CD4-positive, alpha-beta T cell treated with Interleukin-10 for 1 hour (primary cell): Measurements from ENCODE around the gene RORC.

ENCODE experiments used
- DNase-seq: peaks from one replicate; pipeline ENCODE4 v3.0.0-alpha.2; 2020

Gene RORC

DNA sequence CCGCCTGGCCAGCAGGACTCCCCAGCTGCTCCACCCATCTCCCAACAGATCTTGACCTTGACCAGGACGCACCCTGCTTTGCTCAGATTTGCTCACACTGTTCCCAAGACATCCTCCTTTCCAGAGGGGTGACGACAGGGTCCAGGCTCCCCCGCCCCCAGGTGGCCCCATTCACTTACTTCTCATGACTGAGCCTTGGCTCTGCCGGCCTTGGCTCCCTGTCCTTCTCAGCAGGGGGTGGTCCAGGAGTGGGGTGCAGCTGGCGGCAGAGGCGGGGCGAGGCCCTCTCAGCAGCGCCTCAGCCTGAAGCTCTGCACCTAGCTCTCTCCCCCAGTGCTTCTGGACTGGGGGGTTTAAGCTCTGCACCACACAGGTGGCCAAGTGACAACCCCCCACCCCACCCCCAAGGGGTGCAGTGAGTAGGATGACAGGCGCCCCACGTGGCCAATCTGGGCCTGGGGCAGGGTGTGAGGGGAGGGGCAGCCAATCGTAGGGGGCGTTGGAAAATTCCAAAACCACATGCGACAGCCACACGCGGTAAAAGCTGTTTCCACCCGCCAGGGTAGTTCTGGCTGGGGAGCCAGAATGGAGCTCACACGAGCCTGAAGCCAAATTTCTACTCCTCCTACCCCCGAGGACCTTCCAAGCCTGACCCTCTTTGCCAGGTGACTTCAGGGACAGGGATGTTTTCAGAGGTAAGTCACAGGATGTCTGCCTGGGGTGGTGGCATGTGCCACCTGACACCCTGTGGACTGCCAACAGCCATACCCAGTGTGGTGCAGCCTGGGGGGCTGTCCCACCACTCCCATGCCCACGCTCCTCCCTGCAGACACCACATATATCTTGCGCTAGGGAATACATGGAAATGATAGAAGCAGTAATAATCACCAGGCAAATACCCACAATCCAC is 5.6 kb downstream of the RORC start:
- peak; percentile 42 for DNase-seq

DNA sequence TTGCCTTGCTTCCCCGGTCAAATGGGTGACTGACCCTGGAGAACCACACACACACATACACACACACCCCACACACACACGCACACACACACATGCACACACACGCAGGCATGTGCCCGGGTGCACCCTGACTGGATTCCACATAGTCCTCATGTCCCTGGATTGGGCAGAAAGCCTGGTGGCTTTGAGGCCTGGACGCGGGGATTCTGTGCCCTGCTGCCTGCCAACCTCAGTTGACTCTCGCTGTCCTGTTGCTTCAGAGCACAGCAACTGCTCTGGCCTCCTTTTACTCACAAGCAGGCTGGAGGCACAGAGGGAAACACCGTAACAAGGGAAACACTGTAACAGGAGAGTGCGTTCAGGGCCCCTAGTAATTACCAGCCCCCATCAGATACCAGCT is 6.4 kb downstream of the RORC start:
- DNase-seq = no peak

DNA sequence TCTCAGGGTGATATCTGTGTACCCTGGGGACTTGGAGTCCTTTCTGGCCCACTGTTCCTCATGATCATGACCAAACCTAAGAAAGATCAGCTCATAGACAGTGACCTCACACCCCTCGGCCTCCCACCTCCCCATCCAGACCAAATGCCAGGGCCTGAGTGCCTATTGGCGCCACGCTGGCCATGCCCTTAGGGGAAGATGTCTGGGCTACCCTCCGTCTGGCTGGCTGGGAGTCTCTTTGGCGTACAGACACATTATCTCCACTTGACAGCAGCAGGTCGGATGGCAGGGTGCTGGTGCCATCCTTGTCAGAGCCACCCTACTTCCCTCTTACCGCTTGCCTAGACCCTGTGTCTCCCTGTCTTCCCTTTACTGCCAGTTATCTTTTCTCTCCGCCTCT is 8.4 kb downstream of the RORC start:
- no peak for DNase-seq

DNA sequence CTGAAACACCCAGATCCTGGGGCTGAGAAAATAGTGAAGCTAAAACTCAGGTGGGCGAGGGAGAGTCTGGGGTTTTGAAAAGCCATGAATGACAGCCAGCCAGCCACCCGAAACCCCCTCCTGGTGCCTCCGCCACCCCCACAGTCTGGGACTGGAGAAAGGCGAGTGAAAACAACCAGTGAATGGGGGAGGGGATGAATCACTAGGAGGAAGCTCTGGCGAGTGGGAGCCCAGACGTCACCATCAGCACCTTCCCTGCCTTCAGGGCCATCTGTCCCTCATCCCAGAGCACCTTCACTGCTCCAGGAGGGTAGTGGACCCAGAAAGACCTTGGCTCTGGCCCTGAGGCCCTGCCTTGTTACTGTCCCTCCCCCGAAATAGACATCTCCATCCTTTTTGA is 9.2 kb downstream of the RORC start:
- DNase-seq = no peak

DNA sequence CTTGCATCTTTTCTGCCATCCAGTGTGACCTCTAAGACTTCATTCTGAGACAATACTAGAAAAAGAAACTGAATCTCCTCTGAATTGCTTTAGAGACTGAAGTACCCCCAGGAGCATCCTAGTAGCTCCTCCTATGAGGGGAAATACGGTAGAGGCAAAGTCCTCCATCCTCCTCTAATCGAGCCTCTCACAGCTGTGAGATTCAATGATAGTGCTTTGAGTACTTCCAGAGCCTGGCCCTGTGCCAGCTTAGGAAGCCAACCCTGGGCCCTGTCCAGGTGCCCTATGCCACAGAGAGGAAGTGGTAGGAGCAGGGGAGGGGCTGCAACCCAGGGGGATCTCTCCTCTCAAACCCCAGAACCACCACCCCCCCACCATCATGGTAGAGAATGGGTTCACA is 10.7 kb downstream of the RORC start:
- peak; percentile 39 for DNase-seq

DNA sequence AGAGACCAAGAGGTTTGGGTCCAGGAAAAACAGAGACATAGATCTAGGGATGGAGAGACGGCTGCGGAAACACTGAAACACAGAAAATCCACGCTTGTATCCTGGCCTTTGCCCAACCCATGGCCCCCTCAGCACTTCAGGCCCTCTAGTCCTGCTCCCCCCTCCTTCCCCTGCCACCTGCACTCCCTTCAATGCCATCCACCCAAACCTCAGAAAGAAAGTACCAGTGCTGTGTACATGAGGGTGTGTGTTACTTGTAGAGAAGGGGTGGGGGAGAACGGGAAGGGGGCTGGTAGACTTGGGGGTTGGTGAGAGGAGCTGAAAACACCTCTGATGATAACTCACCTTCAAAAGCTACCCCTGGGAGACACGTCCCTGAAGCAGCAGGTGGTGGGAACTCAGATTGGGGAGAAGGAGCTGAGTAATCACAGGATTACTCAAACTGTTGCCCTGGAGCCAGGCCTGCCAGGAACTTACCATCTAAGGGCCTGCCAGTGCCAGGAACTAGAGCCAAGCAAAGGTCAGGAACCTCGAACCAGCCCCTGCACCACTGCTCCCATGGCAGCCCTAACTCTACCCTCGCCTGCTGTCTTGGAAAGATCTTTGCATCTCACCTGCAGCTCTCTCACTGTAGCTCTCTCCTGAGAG is 11.5 kb downstream of the RORC start:
- no peak for DNase-seq

DNA sequence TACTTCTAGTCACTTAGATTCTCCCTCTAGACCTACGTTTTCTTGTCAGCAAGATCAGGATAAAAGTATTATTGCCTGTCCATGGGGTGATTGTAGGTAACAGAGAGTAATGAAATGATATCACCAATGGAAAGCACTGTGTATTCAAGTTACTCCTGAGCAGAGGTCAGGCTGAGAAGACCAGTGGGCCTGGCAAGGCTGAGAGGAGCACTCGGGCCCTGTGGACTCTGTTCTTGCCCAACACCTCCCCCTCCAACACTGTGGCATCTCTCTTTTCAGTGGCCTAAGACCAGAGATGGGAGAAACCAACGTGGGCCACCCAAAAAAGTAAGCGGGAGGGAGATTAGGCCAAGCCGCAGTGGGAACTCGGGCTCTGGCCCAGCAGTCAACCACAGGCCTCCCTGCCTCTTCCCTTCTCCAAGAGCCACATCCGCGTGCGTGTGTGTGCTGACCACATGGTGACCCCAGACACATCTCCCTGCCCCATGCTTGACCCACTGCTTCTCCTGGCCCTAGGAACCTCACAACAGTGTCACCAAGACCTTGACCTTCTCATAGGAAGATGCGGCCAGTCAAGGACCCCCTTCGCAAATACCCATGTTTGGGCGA is 12.3 kb downstream of the RORC start:
- no peak for DNase-seq

DNA sequence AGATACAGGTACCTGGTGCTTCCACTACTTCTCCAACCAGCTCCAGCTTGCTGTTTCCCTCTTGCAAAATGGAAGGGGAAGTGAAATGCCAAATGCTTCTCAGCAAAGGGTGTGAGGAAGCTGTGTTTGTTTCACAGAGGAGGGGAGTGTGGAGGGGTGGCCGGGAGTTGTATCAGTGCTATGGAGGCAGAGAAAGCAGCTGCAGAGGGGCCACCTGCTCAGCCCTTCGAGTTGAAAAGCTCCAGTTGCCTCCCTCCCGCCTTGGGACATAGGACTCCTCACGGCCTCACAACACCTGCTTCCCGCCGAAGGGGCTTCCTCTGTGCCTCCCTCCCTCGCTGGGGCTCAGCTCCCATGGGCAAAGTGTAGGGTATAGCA is 14.3 kb downstream of the RORC start:
- no peak for DNase-seq

DNA sequence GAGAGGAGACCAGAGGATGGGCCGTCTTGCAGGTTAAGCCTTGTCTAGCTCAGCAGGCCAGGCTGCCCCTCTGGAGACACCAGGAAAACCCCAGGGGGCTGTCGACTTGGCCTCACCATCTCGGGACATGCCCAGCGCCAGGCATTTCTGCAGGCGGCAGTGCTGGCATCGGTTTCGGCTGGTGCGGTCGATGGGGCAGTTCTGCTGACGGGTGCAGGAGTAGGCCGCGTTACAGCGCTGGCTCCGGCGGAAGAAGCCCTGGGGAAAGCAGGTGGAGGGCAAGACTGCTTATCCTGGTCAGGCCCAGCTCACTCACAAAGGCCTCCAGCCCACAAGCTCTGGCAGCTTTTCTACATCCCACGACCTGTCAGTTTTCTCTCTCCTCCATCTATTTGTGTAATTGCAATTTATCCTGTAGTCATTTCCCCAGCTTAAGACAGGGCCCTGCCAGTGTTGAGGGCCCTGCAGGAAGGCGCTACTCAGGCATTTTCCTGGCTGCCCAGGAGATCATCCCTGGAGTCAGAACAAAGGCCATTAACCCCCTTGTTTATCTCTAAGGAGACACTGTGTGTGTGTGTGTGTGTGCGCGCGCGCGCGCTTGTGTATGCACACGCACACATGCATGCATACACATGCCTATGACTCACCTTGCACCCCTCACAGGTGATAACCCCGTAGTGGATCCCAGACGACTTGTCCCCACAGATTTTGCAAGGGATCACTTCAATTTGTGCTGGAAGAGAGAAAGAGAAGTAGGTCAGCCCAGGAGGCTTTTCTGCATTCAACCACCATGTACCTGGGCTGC is 14.9 kb downstream of the RORC start:
- no peak for DNase-seq

DNA sequence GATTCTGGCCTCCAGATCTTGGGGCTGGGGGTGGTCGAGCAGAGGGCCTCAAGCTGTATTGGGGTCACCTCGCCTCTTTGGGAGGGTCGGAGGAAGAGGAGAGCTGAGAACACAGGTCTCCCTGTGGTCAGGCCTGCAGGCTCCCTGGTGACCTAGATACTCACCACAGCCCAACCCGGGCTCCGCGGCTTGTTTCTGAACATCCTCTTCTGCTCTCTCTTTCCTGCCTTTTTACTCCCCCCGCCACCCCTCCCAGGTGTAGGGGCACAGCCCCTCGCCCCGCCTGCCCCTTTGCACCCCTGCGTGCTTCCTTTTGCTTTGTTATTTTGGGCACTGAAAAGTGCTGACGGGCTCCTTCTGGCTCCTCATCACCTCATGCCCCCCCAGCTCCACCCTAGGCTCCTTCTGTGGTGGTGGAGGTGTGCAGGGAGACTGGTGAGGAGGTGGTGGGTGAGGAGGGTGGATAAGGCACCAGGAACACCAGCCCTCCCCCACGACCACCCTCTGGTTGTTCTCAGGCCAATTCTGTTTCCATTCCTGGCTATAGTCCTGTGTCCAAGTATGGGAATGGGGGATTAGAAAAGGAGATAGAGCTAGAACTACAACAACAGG is 15.8 kb downstream of the RORC start:
- DNase-seq = peak; percentile 63

DNA sequence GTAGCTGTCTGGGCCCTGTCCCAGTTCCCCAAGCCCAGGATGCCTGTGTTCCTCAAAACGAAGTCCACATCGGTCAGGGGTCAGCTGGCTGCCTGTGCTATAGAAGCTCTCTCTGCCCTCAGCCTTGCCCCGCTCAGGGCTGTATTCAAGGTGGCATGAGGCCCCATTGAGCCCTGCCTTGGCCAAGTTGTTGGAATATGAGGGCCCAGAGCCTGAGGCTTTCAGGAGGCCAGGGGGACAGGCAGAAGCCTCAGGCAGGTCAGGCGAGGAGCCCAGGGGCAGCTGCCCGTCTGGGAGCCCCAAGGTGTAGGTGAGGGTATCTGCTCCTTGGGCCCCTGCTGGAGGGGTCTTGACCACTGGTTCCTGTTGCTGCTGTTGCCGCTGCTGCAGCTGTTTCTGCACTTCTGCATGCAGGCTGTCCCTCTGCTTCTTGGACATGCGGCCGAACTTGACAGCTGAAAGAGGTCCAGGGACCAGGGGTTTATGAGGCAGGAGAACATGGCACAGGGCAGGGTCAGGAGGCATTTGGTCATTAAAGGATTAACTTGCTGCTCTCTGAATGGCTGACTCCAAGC is 16.5 kb downstream of the RORC start:
- no peak for DNase-seq

DNA sequence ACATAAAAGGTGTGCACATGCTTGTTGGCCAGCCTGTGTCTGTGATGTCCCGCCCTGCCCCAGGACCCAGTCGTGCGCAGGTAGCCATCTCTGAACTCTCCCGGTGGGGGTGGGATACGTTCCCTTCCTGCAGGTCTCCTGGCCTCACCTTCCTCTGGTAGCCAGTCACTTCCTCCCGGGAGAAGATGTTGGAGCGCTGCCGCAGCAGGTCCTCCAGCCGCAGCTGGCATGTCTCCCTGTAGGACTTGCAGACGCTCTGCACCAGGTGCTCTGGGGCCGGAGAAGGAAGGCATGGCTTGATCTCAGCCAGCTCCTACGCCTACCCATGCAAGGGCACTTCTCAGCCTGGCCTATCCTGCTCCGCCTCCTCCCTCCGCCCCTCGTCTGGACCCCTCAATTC is 17.2 kb downstream of the RORC start:
- no peak for DNase-seq

DNA sequence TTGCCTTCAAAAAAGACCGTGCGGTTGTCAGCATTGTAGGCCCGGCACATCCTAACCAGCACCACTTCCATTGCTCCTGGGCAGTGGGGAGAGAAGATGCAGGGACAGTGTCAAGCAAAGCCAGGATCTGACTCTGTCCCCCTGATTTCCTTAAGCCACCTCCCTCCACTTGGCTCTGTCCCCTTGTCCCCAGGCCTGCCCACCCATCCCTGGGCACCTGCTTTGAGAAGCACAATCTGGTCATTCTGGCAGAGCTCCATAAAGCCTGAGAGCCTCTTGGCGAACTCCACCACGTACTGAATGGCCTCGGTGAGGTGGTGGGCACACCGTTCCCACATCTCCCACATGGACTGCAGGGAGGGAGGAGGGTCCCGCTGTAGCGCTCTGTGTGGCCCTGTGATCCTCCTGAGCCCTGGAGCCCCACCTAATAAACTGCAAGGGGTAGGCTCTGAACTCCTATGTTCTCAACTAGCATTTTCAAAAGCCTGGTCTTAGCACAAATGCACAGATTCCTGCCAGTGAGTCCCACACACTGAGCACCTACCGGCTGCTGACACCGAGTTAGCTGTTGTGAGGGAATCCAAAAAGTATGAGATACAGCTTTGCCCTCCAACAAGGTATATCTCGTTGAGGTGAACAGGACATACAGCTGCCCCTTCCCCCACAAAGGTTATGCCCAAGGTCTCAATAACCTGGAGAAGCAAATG is 18.2 kb downstream of the RORC start:
- no peak for DNase-seq

DNA sequence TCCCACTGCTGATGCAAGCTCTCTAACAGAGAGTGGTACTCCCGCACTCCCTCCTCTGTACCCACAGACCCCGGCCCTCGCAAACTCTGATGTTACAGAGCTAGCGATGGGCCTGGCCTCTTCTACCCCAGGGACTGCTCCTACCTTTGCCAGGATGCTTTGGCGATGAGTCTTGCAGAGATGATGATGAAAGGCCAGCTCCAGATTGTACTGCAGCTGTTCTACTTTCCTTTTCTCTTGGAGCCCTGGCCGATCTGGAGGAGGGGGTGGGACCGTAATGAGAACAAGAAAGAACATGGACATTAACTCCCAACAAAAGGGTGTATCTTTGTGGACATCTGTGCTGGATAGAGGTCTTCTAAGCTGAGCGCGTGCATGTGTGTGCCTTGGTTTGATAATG is 20.4 kb downstream of the RORC start:
- no peak for DNase-seq

DNA sequence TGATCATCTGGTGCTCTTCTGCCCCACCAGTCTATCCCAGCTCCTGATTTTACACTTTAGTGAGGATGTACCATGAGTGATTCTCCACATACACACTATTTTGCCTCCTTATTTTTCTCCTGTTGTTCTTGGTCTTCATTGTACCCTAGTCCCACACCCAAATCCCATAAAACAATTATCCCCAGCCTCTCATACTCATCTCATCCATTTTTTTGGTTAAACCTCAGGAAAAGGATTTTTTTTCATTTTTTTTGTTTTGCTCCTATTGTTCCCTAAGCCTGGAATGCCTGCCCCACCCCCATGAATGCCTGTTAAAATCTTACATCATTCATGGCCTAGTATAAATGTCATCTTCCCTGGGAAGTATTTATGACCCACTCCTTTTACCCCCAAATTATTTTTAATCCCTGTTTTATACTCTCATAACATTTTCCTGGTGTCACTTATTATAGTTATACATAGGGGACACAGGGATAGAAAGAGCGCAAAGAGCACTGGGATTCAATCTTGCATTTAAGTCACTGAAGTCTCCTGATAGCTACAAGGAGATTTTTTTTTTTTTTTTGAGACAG is 21.5 kb downstream of the RORC start:
- no peak for DNase-seq

DNA sequence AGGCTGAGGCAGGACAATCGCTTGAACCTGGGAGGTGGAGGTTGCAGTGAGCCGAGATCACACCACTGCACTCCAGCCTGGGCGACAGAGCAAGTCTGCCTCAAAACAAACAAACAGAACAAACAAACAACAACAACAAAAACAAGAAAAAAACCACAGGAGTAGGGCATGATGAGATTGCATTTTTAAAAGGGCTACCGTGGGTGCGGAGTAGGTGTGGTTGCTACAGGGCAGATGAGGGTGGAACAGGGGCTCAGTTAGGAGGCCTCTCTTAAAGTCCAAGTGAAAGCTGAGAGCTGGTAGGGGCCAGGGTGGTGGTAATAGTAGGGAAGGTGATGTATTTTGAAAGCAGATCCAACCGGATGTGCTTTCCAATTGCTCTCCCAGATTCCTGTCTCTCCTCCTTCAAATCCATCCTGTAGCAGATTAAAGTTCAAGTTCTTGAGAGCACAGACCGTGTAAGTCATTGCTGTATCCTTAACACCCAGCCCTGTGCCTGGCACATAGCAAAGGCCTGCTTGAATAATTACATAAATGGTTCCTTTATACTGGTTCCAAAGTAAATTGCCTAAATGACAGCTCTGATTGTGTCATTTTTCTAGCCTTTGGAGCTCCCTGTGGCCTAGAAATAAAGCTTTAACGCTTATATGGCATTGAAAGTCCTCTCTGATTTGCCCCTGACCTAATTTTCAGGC is 22.2 kb downstream of the RORC start:
- DNase-seq = no peak

DNA sequence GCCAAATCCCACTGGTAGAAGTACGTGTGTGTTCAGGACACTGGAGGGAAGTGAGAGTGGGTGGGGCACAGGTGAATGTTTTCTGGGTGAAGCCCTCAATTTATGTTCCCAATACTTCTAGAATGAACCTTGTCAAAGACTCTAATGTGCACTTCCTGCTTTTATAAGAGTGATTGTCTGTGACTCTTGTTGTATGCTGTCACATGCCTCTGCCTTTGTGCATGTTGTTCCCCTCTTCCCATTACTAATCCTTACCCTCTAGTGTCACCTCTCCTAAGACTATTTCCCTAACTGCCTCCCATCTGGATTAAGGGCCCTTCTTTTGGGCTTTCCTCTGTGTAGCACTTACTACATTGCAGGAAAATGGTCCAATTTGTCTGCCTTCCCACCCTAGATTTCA is 23.8 kb downstream of the RORC start:
- DNase-seq = no peak

DNA sequence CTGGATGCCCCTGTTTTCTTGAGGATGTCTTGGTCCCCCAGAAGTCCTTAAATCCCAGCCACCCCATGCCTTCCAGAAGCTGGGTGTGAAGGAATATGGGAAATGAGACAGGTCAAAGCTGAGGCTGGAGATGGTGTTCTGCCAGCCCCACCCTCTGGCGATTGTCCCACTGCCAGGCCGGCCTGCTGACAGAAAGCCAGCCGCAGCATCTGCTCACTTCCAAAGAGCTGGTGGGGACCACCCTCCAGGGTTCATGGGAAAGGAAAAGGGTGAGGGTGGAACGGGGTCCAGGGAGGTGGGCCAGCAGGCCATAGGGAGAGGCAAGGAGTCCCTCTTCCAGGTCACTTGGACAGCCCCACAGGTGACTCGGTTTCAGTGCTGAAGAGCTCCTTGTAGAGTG is 24.5 kb downstream of the RORC start:
- DNase-seq = no peak

DNA sequence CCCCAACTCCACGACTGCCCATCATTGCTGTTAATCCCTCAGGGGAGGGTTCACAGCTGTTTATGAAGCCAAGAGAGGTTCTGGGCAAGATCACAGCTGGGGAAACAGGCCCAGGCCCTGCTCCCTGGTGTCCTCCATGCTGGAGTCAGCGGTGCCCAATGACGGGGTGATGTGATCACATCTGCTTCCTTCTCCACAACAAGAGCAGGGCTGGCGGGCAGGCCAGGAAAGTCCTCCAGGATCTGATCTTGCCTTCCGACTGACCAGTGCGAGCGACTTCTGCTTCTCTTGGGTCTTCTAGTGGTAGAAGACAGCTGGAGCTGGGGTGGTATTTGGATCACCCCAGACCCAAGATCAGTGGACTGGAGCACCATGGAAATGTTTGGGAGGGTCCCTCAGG is 25.4 kb downstream of the RORC start:
- no peak for DNase-seq

DNA sequence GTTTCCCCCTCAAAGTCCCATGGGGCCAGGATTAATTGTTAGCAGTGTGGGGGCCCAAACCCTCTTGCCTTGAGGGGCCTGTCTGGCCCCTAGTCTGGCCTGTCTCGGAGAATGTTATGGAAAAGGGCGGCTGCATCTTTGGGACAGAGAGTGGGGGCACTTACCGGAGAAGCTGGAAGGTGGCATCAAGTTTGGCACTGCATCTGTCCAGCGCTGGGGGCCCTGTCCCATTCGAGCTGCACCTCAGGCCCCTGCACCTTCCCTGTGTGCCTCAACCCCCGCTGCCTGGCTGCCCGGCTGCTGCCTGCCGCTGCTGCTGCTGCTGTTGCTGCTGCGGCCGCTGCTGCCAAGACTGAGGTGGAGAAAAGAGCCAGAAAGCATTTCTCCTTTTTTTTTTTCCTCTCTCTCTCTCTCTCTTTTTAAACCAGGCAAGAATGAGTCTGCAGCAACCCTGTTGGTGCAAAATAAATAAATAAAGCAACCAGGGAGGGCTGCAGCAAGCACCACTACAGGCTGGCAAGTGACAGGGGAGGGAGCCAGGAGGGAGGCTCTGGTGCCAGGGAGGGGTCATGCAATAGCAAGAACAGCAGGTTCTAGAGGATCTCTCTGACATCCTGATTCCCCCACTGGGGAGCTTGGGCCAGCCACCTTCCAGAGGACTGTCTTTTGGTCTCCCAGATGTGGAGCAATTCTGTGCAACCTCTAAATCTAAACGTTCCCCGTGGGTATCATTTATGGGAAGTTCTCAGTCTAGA is 26.4 kb downstream of the RORC start, which contains the start of gene LINGO4:
LINGO4 (minus strand) TSS at position 354 of the 755 bp plus-strand sequence. CDS start 2,715 bp downstream, outside the sequence.
- DNase-seq = no peak
